ENCODE measurements around the gene RNF112. TPM values are rescaled to one million over a fixed set of nuclear protein-coding genes. Genes with fewer than 3 reads are reported as not detected.

The RNF112 gene
- total RNA-seq, 1 experiment from 2014 or later, result 0.81 TPM

DNA sequence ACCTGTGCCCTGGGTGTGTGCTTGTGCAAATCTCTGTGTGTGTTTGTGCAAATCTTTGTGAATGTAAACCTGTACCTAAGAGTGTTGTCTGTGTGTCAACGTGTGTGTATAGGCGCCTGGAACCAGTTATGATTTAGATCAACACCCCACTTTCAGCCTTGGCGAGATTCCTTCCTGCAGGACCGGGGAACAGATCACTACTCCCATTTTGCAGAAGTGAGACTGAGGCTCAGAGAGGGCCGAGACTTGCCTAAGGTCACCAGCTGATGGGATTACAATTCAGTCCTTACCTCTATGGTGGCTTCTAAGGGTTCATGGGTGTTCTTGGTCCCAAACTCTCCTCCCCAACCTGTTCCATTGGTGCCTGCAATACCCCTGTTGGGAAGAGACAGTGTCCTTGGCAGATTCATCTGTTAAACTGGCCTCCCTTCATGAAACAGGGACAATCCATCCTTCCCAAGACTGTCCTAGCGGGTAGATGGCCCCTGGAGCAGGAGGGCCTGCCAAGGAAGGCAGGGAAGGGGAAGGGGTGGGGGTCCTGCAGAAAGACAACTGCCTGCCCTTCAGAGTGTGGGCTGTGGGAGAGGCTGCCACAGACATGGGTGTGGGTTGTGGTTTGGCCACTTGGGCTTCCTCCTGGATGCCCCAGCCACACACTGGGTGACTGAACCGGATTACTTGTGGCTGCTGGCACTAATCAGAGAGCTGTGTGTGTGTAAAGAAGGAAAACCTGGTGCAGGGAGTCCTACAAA lies 39.6 kb upstream of the RNF112 start:
- Histone ChIP-seq H3K9ac (ENCODE audit: extremely low read depth, insufficient read length, low read length) (no peak overlapping the region), H3K27ac (ENCODE audit: insufficient read length, low read depth, low read length) (no peak overlapping the region), H2BK15ac (ENCODE audit: low read depth, low read length) (no peak overlapping the region), H3K4me2 (ENCODE audit: insufficient read depth, insufficient read length, low read length) (no peak overlapping the region), H2BK12ac (ENCODE audit: insufficient read length, low read depth, low read length) (no peak overlapping the region), H3K9me3 (ENCODE audit: control insufficient read depth, low read depth, low read length) (no peaks in the 10 kb centered on the region), H3K79me2 (ENCODE audit: insufficient read depth, low read length) (no peaks in the 10 kb centered on the region), H3K23me2 (ENCODE audit: insufficient read length, low read depth, low read length, poor library complexity, severe bottlenecking) (no peaks in the 10 kb centered on the region), H3K18ac (ENCODE audit: insufficient read length, low read depth, low read length) (no peak overlapping the region), H3K14ac (ENCODE audit: insufficient read depth, low read length) (no peak overlapping the region), H3K23ac (ENCODE audit: insufficient read length, low read depth, low read length) (no peak overlapping the region), H3K56ac (ENCODE audit: insufficient read length, low read depth, low read length) (no peak overlapping the region), H2AK5ac (ENCODE audit: insufficient read length, low read length) (no peak overlapping the region), H4K5ac (ENCODE audit: insufficient read length, low read depth, low read length) (no peak overlapping the region), H3T11ph (ENCODE audit: low read length) (no peak overlapping the region), H2BK120ac (ENCODE audit: low read depth, low read length, poor library complexity, severe bottlenecking) (no peak overlapping the region), H3K27me3 (ENCODE audit: insufficient read depth, low read length) (no peaks in the 10 kb centered on the region), H4K20me1 (ENCODE audit: control insufficient read depth, insufficient read depth, insufficient read length) (no peaks in the 10 kb centered on the region), H2BK20ac (ENCODE audit: low read depth, low read length, poor library complexity, severe bottlenecking) (no peak overlapping the region), H3K79me1 (ENCODE audit: insufficient read depth, low read depth, low read length, poor library complexity, severe bottlenecking) (no peaks in the 10 kb centered on the region), H3K4ac (ENCODE audit: low read depth, low read length) (no peak overlapping the region), H2AFZ (ENCODE audit: low read length) (no peak overlapping the region), H3K4me1 (ENCODE audit: insufficient read depth, low read length) (peaks cover 2% of the 10 kb centered on the region; the same call in 1 of the 2 replicates), H2BK5ac (ENCODE audit: insufficient read length, low read length) (no peak overlapping the region), H4K91ac (ENCODE audit: insufficient read length, low read depth, low read length) (no peak overlapping the region), H4K8ac (replicated peaks; ENCODE audit: insufficient read length, low read depth, low read length) (no peak overlapping the region)
- TF ChIP-seq, protein P1, sequence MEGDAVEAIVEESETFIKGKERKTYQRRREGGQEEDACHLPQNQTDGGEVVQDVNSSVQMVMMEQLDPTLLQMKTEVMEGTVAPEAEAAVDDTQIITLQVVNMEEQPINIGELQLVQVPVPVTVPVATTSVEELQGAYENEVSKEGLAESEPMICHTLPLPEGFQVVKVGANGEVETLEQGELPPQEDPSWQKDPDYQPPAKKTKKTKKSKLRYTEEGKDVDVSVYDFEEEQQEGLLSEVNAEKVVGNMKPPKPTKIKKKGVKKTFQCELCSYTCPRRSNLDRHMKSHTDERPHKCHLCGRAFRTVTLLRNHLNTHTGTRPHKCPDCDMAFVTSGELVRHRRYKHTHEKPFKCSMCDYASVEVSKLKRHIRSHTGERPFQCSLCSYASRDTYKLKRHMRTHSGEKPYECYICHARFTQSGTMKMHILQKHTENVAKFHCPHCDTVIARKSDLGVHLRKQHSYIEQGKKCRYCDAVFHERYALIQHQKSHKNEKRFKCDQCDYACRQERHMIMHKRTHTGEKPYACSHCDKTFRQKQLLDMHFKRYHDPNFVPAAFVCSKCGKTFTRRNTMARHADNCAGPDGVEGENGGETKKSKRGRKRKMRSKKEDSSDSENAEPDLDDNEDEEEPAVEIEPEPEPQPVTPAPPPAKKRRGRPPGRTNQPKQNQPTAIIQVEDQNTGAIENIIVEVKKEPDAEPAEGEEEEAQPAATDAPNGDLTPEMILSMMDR (conservative IDR thresholded peaks at IDR 0.05), result no peak
- peak overlapping the region in 2 of 3 experiments; percentile 57 to 82; a peak in 4 of 7 replicates for H3K27ac Mint-ChIP-seq
- H3K9me3 Mint-ChIP-seq, result no peaks in the 10 kb centered on the region; a peak in 1 of 5 replicates
- H3K4me3 Mint-ChIP-seq, result no peak overlapping the region
- WGBS (ENCODE audit: extremely low coverage, insufficient read length, low lambda C conversion rate), result no CpG with 5 or more reads among the region's 7 CpGs
- H3K27me3 Mint-ChIP-seq (ENCODE audit: low read depth), result no peaks in the 10 kb centered on the region
- peaks cover 0 to 15% of the 10 kb centered on the region in 2 experiments; a peak in 3 of 4 replicates for H3K4me1 Mint-ChIP-seq
- H3K36me3 Mint-ChIP-seq (ENCODE audit: insufficient read depth in 1 of 3, low read depth in 3 of 3), result peaks cover 0 to 9% (median 6%) of the 10 kb centered on the region in 3 experiments; a peak in 2 of 7 replicates
- DNase-seq, result no peak

Measured in H9 (cell line).